ENCODE results near the gene OVCH2.

- TF ChIP-seq CTCF (conservative IDR thresholded peaks at IDR 0.05 in 1 of 2, IDR thresholded peaks at IDR 0.05 in 1 of 2; ENCODE audit: low read depth in 1 of 2, low read length in 2 of 2) (no peak), EZH2 (IDR thresholded peaks at IDR 0.05; ENCODE audit: low read length, missing control alignments) (no peak)
Observed at GRCh38 chr11:7670641-7671040, 35.6 kb downstream of the OVCH2 start.

Measured in fibroblast of lung (primary cell).